HEK293 (cell line): Measurements from ENCODE around the gene VPS11.

Experiments
- CTCF ChIA-PET: fragments of 350-600 bp; formaldehyde crosslinking; extraction: SDS; loops from one replicate; lab custom pipeline; 2021; ENCODE audit warnings: antibody characterized with exemption; lab: Yijun Ruan, JAX
- POLR2A ChIA-PET: fragments of 300-600 bp; formaldehyde crosslinking; extraction: SDS; loops from one replicate; lab custom pipeline; 2020; ENCODE audit warnings: antibody characterized with exemption, inconsistent platforms; lab: Yijun Ruan, JAX
- H3K27ac ChIP-seq: fragments of 200-500 bp; sonication (Bioruptor generic); 2 replicates; pipeline ENCODE4 v1.5.1; 2014; ENCODE audit warnings: low read depth, low read length, control low read depth, inconsistent platforms; ENCODE audit errors: extremely low read depth
- H3K36me3 ChIP-seq, 2 experiments: fragments of 200-500 bp in 1 of 2; sonication (Bioruptor generic) in 1 of 2; 1 replicate in 1 of 2; 2 replicates in 1 of 2; pipeline ENCODE4 v1.5.1; 2014 to 2017; ENCODE audit warnings: inconsistent platforms in 2 of 2, low read length in 2 of 2; ENCODE audit not compliant: control insufficient read depth in 2 of 2, insufficient read depth in 1 of 2
- H3K4me1 ChIP-seq: fragments of 200-500 bp; sonication (Bioruptor generic); 2 replicates; pipeline ENCODE4 v1.5.1; 2014; ENCODE audit warnings: mild to moderate bottlenecking, low read length, inconsistent platforms; ENCODE audit not compliant: control insufficient read depth, insufficient read depth
- H3K4me3 ChIP-seq: 2 replicates; pipeline ENCODE4 v1.5.1; 2011; ENCODE audit warnings: low read depth, mild to moderate bottlenecking, control low read depth, low read length, moderate library complexity
- H3K9me3 ChIP-seq: fragments of 200-500 bp; sonication (Bioruptor generic); 2 replicates; pipeline ENCODE4 v1.5.1; 2014; ENCODE audit warnings: low read depth, low read length, inconsistent platforms; ENCODE audit not compliant: control insufficient read depth, insufficient read depth
- HOXA7 ChIP-seq: sonication (generic); formaldehyde crosslinking; IDR thresholded peaks from 2 replicates; pipeline ENCODE4 v1.8.1; 2022; ENCODE audit warnings: missing genetic modification reagents, borderline replicate concordance
- KLF9 ChIP-seq: fragments of 450-650 bp; formaldehyde crosslinking; IDR thresholded peaks from 2 replicates; pipeline ENCODE4 v1.5.1; 2016; ENCODE audit warnings: missing biosample characterization, missing genetic modification characterization, low read depth
- PRDM10 ChIP-seq: fragments of 450-650 bp; formaldehyde crosslinking; IDR thresholded peaks from 2 replicates; pipeline ENCODE4 v1.5.1; 2016; ENCODE audit warnings: missing biosample characterization, missing genetic modification characterization
- ZNF174 ChIP-seq: fragments of 450-650 bp; formaldehyde crosslinking; IDR thresholded peaks from 2 replicates; pipeline ENCODE4 v1.5.0; 2017; ENCODE audit warnings: missing biosample characterization, mild to moderate bottlenecking, missing genetic modification characterization
- ZNF214 ChIP-seq: fragments of 450-650 bp; formaldehyde crosslinking; IDR thresholded peaks from 2 replicates; pipeline ENCODE4 v1.5.1; 2017; ENCODE audit warnings: missing biosample characterization, mild to moderate bottlenecking, missing genetic modification characterization, borderline replicate concordance
- ZNF24 ChIP-seq: fragments of 450-650 bp; formaldehyde crosslinking; IDR thresholded peaks from 2 replicates; pipeline ENCODE4 v1.5.1; 2016; ENCODE audit warnings: missing biosample characterization, missing genetic modification characterization
- ZNF274 ChIP-seq, 2 experiments: fragments of 200-500 bp in 1 of 2; fragments of 450-650 bp in 1 of 2; sonication (Bioruptor generic) in 1 of 2; formaldehyde crosslinking in 1 of 2; IDR thresholded peaks; 2 replicates each; pipeline versions ENCODE4 v1.5.1 to v1.6.1; 2014 to 2016; ENCODE audit warnings: borderline replicate concordance in 1 of 2, inconsistent platforms in 1 of 2, low read length in 1 of 2, missing biosample characterization in 1 of 2, missing genetic modification characterization in 1 of 2
- ZNF37A ChIP-seq: fragments of 450-650 bp; IDR thresholded peaks from 2 replicates; pipeline ENCODE4 v1.5.1; 2018; ENCODE audit warnings: missing biosample characterization, missing genetic modification characterization
- ZNF404 ChIP-seq: fragments of 450-650 bp; formaldehyde crosslinking; IDR thresholded peaks from 2 replicates; pipeline ENCODE4 v1.5.1; 2017; ENCODE audit warnings: missing biosample characterization, missing genetic modification characterization
- ZNF530 ChIP-seq: fragments of 450-650 bp; formaldehyde crosslinking; IDR thresholded peaks from 2 replicates; pipeline ENCODE4 v1.5.1; 2016; ENCODE audit warnings: low read depth, missing biosample characterization, missing genetic modification characterization
- ZNF544 ChIP-seq: fragments of 450-650 bp; formaldehyde crosslinking; IDR thresholded peaks from 2 replicates; pipeline ENCODE4 v1.5.0; 2017; ENCODE audit warnings: missing biosample characterization, missing genetic modification characterization
- ZNF621 ChIP-seq: fragments of 450-650 bp; formaldehyde crosslinking; IDR thresholded peaks from 2 replicates; pipeline ENCODE4 v1.5.1; 2017; ENCODE audit warnings: missing biosample characterization, missing genetic modification characterization
- ZNF658 ChIP-seq: fragments of 450-650 bp; formaldehyde crosslinking; IDR thresholded peaks from 2 replicates; pipeline ENCODE4; 2016; ENCODE audit warnings: missing biosample characterization, missing genetic modification characterization
- ZSCAN16 ChIP-seq: fragments of 450-650 bp; formaldehyde crosslinking; IDR thresholded peaks from 2 replicates; pipeline ENCODE4 v1.5.1; 2016; ENCODE audit warnings: missing biosample characterization, missing genetic modification characterization
- TF ChIP-seq, protein P1 (sequence below): fragments of 450-650 bp; IDR thresholded peaks from 2 replicates; pipeline ENCODE4 v1.5.1; 2018; ENCODE audit warnings: missing biosample characterization, mild to moderate bottlenecking, missing genetic modification characterization
- TF ChIP-seq, protein P2 (sequence below): fragments of 450-650 bp; formaldehyde crosslinking; IDR thresholded peaks from 2 replicates; pipeline ENCODE4 v1.5.1; 2016; ENCODE audit warnings: missing biosample characterization, missing genetic modification characterization
- TF ChIP-seq, protein P3 (sequence below): fragments of 450-650 bp; formaldehyde crosslinking; IDR thresholded peaks from 2 replicates; pipeline ENCODE4 v1.5.1; 2016; ENCODE audit warnings: missing biosample characterization, missing genetic modification characterization

VPS11 gene

GRCh38 chr11:119025978-119026766 lies 41.4 kb upstream of the VPS11 start:
- POLR2A ChIA-PET = interaction anchor here (0.5 to 1.9 kb wide), 3 partner anchors 10 to 203 kb away, joined by 3 to 6 read pairs (median 4); no protein-coding TSS in a partner anchor
- TF ChIP-seq, protein P1, sequence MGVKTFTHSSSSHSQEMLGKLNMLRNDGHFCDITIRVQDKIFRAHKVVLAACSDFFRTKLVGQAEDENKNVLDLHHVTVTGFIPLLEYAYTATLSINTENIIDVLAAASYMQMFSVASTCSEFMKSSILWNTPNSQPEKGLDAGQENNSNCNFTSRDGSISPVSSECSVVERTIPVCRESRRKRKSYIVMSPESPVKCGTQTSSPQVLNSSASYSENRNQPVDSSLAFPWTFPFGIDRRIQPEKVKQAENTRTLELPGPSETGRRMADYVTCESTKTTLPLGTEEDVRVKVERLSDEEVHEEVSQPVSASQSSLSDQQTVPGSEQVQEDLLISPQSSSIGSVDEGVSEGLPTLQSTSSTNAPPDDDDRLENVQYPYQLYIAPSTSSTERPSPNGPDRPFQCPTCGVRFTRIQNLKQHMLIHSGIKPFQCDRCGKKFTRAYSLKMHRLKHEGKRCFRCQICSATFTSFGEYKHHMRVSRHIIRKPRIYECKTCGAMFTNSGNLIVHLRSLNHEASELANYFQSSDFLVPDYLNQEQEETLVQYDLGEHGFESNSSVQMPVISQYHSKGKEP (tag by site-specific recombination) = no peak
- TF ChIP-seq ZSCAN16 (tag by site-specific recombination) (no peak), ZNF37A (tag by site-specific recombination) (no peak), ZNF274 (IDR thresholded peaks at IDR 0.05; ENCODE audit: low read length) (no peak), ZNF274 (tag by site-specific recombination; IDR thresholded peaks at IDR 0.05; ENCODE audit: borderline replicate concordance) (no peak), ZNF621 (tag by site-specific recombination) (no peak), PRDM10 (tag by site-specific recombination) (no peak), ZNF214 (tag by site-specific recombination) (no peak), HOXA7 (CRISPR knock-in tag) (no peak), ZNF24 (tag by site-specific recombination) (no peak), ZNF174 (tag by site-specific recombination) (no peak), ZNF404 (tag by site-specific recombination) (no peak), ZNF544 (no peak), ZNF530 (tag by site-specific recombination) (no peak), KLF9 (tag by site-specific recombination) (no peak), ZNF658 (tag by site-specific recombination) (no peak)
- TF ChIP-seq, protein P2, sequence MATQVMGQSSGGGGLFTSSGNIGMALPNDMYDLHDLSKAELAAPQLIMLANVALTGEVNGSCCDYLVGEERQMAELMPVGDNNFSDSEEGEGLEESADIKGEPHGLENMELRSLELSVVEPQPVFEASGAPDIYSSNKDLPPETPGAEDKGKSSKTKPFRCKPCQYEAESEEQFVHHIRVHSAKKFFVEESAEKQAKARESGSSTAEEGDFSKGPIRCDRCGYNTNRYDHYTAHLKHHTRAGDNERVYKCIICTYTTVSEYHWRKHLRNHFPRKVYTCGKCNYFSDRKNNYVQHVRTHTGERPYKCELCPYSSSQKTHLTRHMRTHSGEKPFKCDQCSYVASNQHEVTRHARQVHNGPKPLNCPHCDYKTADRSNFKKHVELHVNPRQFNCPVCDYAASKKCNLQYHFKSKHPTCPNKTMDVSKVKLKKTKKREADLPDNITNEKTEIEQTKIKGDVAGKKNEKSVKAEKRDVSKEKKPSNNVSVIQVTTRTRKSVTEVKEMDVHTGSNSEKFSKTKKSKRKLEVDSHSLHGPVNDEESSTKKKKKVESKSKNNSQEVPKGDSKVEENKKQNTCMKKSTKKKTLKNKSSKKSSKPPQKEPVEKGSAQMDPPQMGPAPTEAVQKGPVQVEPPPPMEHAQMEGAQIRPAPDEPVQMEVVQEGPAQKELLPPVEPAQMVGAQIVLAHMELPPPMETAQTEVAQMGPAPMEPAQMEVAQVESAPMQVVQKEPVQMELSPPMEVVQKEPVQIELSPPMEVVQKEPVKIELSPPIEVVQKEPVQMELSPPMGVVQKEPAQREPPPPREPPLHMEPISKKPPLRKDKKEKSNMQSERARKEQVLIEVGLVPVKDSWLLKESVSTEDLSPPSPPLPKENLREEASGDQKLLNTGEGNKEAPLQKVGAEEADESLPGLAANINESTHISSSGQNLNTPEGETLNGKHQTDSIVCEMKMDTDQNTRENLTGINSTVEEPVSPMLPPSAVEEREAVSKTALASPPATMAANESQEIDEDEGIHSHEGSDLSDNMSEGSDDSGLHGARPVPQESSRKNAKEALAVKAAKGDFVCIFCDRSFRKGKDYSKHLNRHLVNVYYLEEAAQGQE (tag by site-specific recombination) = no peak
- TF ChIP-seq, protein P3, sequence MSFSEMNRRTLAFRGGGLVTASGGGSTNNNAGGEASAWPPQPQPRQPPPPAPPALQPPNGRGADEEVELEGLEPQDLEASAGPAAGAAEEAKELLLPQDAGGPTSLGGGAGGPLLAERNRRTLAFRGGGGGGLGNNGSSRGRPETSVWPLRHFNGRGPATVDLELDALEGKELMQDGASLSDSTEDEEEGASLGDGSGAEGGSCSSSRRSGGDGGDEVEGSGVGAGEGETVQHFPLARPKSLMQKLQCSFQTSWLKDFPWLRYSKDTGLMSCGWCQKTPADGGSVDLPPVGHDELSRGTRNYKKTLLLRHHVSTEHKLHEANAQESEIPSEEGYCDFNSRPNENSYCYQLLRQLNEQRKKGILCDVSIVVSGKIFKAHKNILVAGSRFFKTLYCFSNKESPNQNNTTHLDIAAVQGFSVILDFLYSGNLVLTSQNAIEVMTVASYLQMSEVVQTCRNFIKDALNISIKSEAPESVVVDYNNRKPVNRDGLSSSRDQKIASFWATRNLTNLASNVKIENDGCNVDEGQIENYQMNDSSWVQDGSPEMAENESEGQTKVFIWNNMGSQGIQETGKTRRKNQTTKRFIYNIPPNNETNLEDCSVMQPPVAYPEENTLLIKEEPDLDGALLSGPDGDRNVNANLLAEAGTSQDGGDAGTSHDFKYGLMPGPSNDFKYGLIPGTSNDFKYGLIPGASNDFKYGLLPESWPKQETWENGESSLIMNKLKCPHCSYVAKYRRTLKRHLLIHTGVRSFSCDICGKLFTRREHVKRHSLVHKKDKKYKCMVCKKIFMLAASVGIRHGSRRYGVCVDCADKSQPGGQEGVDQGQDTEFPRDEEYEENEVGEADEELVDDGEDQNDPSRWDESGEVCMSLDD (tag by site-specific recombination) = no peak

More at GRCh38 chr11:119025978-119026766, 41.4 kb upstream of the VPS11 start:
- Histone ChIP-seq H3K27ac (no peak overlapping the region), H3K4me3 (no peak overlapping the region), H3K4me1 (no peaks in the 10 kb centered on the region), H3K9me3 (no peaks in the 10 kb centered on the region), H3K36me3 (peaks cover 0 to 80% of the 10 kb centered on the region in 2 experiments; a peak in 2 of 3 replicates)
- CTCF ChIA-PET = no interaction called here
